22Rv1 (cell line): ENCODE results near the gene PDX1.

ENCODE experiments used
- H3K27ac ChIP-seq: fragments of 450-650 bp; 2 replicates; pipeline ENCODE4 v1.5.1; 2017
- CTCF ChIP-seq: fragments of 450-650 bp; IDR thresholded peaks from 2 replicates; pipeline ENCODE4 v1.5.1; 2017; ENCODE audit warnings: mild to moderate bottlenecking
- ZFX ChIP-seq: fragments of 450-650 bp; IDR thresholded peaks from 2 replicates; pipeline ENCODE4 v1.6.1; 2017; ENCODE audit warnings: antibody characterized with exemption, borderline replicate concordance

The PDX1 gene

GRCh38 chr13:27970382-27971235 is 50.8 kb downstream of the PDX1 start:
- no peak overlapping the region for H3K27ac ChIP-seq
- TF ChIP-seq CTCF = no peak
- no peak for TF ChIP-seq ZFX

- TF ChIP-seq ZFX (no peak), CTCF (no peak)
- no peak overlapping the region for H3K27ac ChIP-seq
Observed at GRCh38 chr13:27971236-27971645, 51.4 kb downstream of the PDX1 start.

GRCh38 chr13:27971776-27972477 is 52.1 kb downstream of the PDX1 start:
- TF ChIP-seq ZFX (no peak), CTCF (no peak)
- H3K27ac ChIP-seq = no peak overlapping the region

GRCh38 chr13:27972478-27972820 is 52.6 kb downstream of the PDX1 start:
- no peak overlapping the region for H3K27ac ChIP-seq
- TF ChIP-seq ZFX (no peak), CTCF (no peak)

- TF ChIP-seq CTCF = no peak
- H3K27ac ChIP-seq = no peak overlapping the region
Observed at GRCh38 chr13:27973291-27973690, 53.5 kb downstream of the PDX1 start.

- H3K27ac ChIP-seq = no peak overlapping the region
- no peak for TF ChIP-seq CTCF
- TF ChIP-seq ZFX = no peak
Observed at GRCh38 chr13:27973961-27974662, 54.3 kb downstream of the PDX1 start.
